Measurements from ENCODE around the gene NEMP1.
A peak's percentile ranks its signal among the peaks of the same experiment; 100 is the strongest.

Gene NEMP1

GRCh38 chr12:57112492-57113294, 34.1 kb upstream of the NEMP1 start:
- Histone ChIP-seq H3K9ac (ENCODE audit: low read depth, low read length, poor library complexity) (no peak overlapping the region), H3K79me1 (ENCODE audit: low read depth, low read length) (no peaks in the 10 kb centered on the region), H3K23ac (ENCODE audit: low read depth, low read length, poor library complexity) (no peak overlapping the region), H3K4me2 (ENCODE audit: insufficient read depth, low read length, poor library complexity, severe bottlenecking) (peak overlapping the region; percentile 92), H2BK15ac (ENCODE audit: low read length) (no peak overlapping the region), H3K36me3 (replicated peaks in 1 of 2; ENCODE audit: control insufficient read depth in 2 of 2, insufficient read depth in 2 of 2, low read length in 2 of 2) (peaks cover 0 to 10% of the 10 kb centered on the region in 2 donors), H3K4me1 (ENCODE audit: control insufficient read depth in 2 of 2, insufficient read depth in 1 of 2, low read depth in 1 of 2, low read length in 2 of 2) (peaks cover 8 to 19% of the 10 kb centered on the region in 2 donors), H3K18ac (ENCODE audit: low read length) (peak overlapping the region; percentile 46), H3K27ac (replicated peaks; ENCODE audit: low read length) (no peak overlapping the region), H3K9me3 (replicated peaks in 1 of 2; ENCODE audit: control insufficient read depth in 2 of 2, insufficient read depth in 1 of 2, low read depth in 1 of 2, low read length in 2 of 2) (no peaks in the 10 kb centered on the region), H2AFZ (ENCODE audit: low read length) (peak overlapping the region; percentile 74), H4K91ac (ENCODE audit: low read depth, low read length, poor library complexity) (no peak overlapping the region), H3K4ac (ENCODE audit: low read length) (no peak overlapping the region), H3K27me3 (ENCODE audit: control insufficient read depth in 3 of 3, insufficient read depth in 3 of 3, low read depth in 1 of 3, low read length in 3 of 3) (no peaks in the 10 kb centered on the region), H2BK12ac (ENCODE audit: low read length) (peak overlapping the region; percentile 42), H2BK120ac (ENCODE audit: low read depth, low read length) (no peak overlapping the region), H2BK5ac (ENCODE audit: low read length) (no peak overlapping the region), H3K4me3 (ENCODE audit: low read length in 2 of 2) (peak overlapping the region; percentile 3 to 66), H4K8ac (ENCODE audit: low read depth, low read length) (no peak overlapping the region), H3K14ac (ENCODE audit: low read length) (no peak overlapping the region), H2AK5ac (ENCODE audit: low read depth, low read length) (no peak overlapping the region)
- DNase-seq (ENCODE audit: low spot score), result no peak
- no CpG with 5 or more reads among the region's 9 CpGs for WGBS, 2 donors (ENCODE audit: extremely low coverage in 2 of 2, insufficient read length in 2 of 2, insufficient replicate concordance in 1 of 2)

DNA sequence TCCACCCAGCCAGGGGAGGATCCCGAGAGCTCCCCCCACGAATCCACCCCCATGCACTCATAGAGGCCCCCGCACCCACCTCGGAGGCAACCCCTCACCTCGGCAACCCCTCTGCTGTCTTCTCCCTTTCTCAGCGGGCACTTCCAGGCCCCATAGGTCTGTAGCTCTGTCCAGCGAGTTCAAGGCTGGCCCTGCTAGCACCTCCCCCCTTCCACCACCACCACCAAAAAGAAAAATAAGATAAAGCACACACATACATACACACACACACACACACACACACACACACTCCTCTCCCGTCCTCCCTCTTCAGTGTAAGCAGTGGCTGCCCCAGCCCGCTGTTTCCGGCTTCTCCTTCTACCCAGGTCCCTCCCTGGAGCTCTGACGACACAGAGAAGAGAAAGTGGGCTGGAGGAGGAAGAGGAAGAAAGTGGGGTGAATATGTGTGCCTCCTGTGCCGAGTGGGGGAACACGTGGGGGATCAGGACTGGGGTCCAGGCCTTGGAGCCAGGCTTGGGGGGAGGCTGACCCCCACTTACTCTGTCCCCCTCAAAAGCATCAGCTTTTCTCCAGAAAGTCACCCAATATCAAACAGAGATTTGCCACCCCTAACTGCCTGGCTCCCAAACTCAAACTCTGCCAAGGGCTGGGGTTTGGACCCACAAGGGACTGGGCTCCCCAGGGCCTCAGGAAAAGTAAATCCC, 32.6 kb upstream of the NEMP1 start, which contains the start of gene STAT6:
Gene STAT6 (minus strand): TSS at position 332 of the 704 bp plus-strand sequence. CDS start 3,084 bp downstream, outside the sequence.
- peak within 1 kb of the TSS; percentile 58 for H2BK5ac ChIP-seq (ENCODE audit: low read length)
- no peaks in the 10 kb centered on the region for H3K9me3 ChIP-seq (replicated peaks in 1 of 2; ENCODE audit: control insufficient read depth in 2 of 2, insufficient read depth in 1 of 2, low read depth in 1 of 2, low read length in 2 of 2)
- peak within 1 kb of the TSS; percentile 72 for H3K14ac ChIP-seq (ENCODE audit: low read length)
- peak within 1 kb of the TSS; percentile 93 for H2BK12ac ChIP-seq (ENCODE audit: low read length)
- peaks cover 0 to 25% of the 10 kb centered on the region in 2 donors for H3K36me3 ChIP-seq (replicated peaks in 1 of 2; ENCODE audit: control insufficient read depth in 2 of 2, insufficient read depth in 2 of 2, low read length in 2 of 2)
- peak within 1 kb of the TSS; percentile 92 for H3K4me2 ChIP-seq (ENCODE audit: insufficient read depth, low read length, poor library complexity, severe bottlenecking)
- peak within 1 kb of the TSS; percentile 99 for H4K91ac ChIP-seq (ENCODE audit: low read depth, low read length, poor library complexity)
- H3K9ac ChIP-seq (ENCODE audit: low read depth, low read length, poor library complexity), result peak within 1 kb of the TSS; percentile 80
- peak within 1 kb of the TSS; percentile 66 for H3K23ac ChIP-seq (ENCODE audit: low read depth, low read length, poor library complexity)
- no peaks in the 10 kb centered on the region for H3K27me3 ChIP-seq (ENCODE audit: control insufficient read depth in 3 of 3, insufficient read depth in 3 of 3, low read depth in 1 of 3, low read length in 3 of 3)
- H2AK5ac ChIP-seq (ENCODE audit: low read depth, low read length), result peak within 1 kb of the TSS; percentile 87
- H3K4me1 ChIP-seq (ENCODE audit: control insufficient read depth in 2 of 2, insufficient read depth in 1 of 2, low read depth in 1 of 2, low read length in 2 of 2), result peaks cover 8 to 19% of the 10 kb centered on the region in 2 donors
- peak within 1 kb of the TSS; percentile 96 for H3K27ac ChIP-seq (replicated peaks; ENCODE audit: low read length)
- H3K79me1 ChIP-seq (ENCODE audit: low read depth, low read length), result no peaks in the 10 kb centered on the region
- WGBS, 2 donors (ENCODE audit: extremely low coverage in 2 of 2, insufficient read length in 2 of 2, insufficient replicate concordance in 1 of 2), result no CpG with 5 or more reads among the region's 13 CpGs
- peak within 1 kb of the TSS; percentile 74 for H2AFZ ChIP-seq (ENCODE audit: low read length)
- H3K4ac ChIP-seq (ENCODE audit: low read length), result peak within 1 kb of the TSS; percentile 80
- DNase-seq (ENCODE audit: low spot score), result no peak
- H4K8ac ChIP-seq (ENCODE audit: low read depth, low read length), result peak within 1 kb of the TSS; percentile 93
- peak within 1 kb of the TSS; percentile 93 for H2BK120ac ChIP-seq (ENCODE audit: low read depth, low read length)
- peak within 1 kb of the TSS; percentile 97 for H2BK15ac ChIP-seq (ENCODE audit: low read length)
- H3K18ac ChIP-seq (ENCODE audit: low read length), result peak within 1 kb of the TSS; percentile 97
- H3K4me3 ChIP-seq (ENCODE audit: low read length in 2 of 2), result peak within 1 kb of the TSS; percentile 66 to 70

DNA sequence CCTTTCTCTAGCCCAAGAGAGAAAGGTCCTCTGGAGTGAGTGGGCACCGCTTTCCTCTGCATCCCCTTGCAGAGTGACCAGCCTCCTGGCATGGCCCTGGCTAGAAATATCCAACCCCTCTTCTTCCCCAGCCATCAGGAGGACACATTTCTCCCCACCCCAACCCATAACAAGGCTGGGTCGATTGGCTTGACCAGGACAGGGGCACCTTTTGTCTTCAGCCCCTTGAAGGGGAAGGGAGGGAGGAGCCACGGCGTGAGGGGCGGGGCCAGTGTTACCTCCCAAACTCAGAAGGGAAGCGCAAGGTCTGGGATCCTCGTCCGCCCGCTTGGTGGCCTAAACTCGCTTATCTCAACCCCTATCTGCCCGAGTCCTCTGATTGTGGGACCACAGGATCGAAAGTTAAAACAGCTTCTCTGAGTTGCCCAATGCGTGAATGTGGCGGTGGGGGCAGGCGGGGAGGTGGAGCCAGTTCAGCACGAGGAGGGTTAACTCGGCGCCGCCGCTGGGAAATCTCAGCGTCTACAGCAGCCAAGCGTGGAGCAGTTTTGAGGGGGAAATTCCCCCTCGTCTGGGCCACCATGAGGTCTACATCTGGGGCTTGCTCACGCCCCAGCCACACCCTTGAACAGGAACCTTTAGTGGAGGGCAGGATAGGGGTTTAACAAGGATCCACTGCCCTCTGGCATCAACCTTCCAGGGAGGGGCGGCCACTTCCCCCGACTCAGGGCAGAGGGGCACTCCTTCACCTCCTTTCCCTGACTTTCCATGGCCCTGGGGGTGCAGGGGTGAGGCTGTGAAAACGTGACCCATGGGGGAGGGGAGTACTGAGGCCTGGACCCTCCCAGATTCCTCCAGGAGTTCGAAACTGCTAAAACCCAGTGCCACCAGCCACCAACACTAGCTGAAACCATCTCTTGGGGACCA, 31.8 kb upstream of the NEMP1 start:
- Histone ChIP-seq H2AK5ac (ENCODE audit: low read depth, low read length) (peak overlapping the region; percentile 87), H3K27ac (replicated peaks; ENCODE audit: low read length) (peak overlapping the region; percentile 73), H4K8ac (ENCODE audit: low read depth, low read length) (no peak overlapping the region), H2BK12ac (ENCODE audit: low read length) (peak overlapping the region; percentile 93), H3K4me3 (ENCODE audit: low read length in 2 of 2) (peak overlapping the region; percentile 13 to 66), H3K9me3 (replicated peaks in 1 of 2; ENCODE audit: control insufficient read depth in 2 of 2, insufficient read depth in 1 of 2, low read depth in 1 of 2, low read length in 2 of 2) (no peaks in the 10 kb centered on the region), H4K91ac (ENCODE audit: low read depth, low read length, poor library complexity) (peak overlapping the region; percentile 99), H3K18ac (ENCODE audit: low read length) (peak overlapping the region; percentile 97), H2BK15ac (ENCODE audit: low read length) (peak overlapping the region; percentile 97), H2BK120ac (ENCODE audit: low read depth, low read length) (peak overlapping the region; percentile 93), H3K23ac (ENCODE audit: low read depth, low read length, poor library complexity) (peak overlapping the region; percentile 66), H3K14ac (ENCODE audit: low read length) (peak overlapping the region; percentile 72), H3K79me1 (ENCODE audit: low read depth, low read length) (no peaks in the 10 kb centered on the region), H3K4me2 (ENCODE audit: insufficient read depth, low read length, poor library complexity, severe bottlenecking) (no peak overlapping the region), H3K9ac (ENCODE audit: low read depth, low read length, poor library complexity) (peak overlapping the region; percentile 36), H2AFZ (ENCODE audit: low read length) (peak overlapping the region; percentile 74), H3K36me3 (replicated peaks in 1 of 2; ENCODE audit: control insufficient read depth in 2 of 2, insufficient read depth in 2 of 2, low read length in 2 of 2) (peaks cover 0 to 34% of the 10 kb centered on the region in 2 donors), H3K4me1 (ENCODE audit: control insufficient read depth in 2 of 2, insufficient read depth in 1 of 2, low read depth in 1 of 2, low read length in 2 of 2) (peaks cover 8 to 19% of the 10 kb centered on the region in 2 donors), H3K27me3 (ENCODE audit: control insufficient read depth in 3 of 3, insufficient read depth in 3 of 3, low read depth in 1 of 3, low read length in 3 of 3) (no peaks in the 10 kb centered on the region), H3K4ac (ENCODE audit: low read length) (peak overlapping the region; percentile 80), H2BK5ac (ENCODE audit: low read length) (peak overlapping the region; percentile 40)
- WGBS, 2 donors (ENCODE audit: extremely low coverage in 2 of 2, insufficient read length in 2 of 2, insufficient replicate concordance in 1 of 2), result no CpG with 5 or more reads among the region's 28 CpGs
- no peak for DNase-seq (ENCODE audit: low spot score)
